GM20431 (cell line): ENCODE data around the gene TBL3.

Experiments
- in situ Hi-C: fragments of 300-500 bp; cut with MseI, MboI; formaldehyde crosslinking; loops from one replicate; pipeline ENCODE4 v1.15.0; 2020; ENCODE audit warnings: low sequenced_read_pairs; ENCODE audit not compliant: unreplicated experiment

TBL3 gene

DNA sequence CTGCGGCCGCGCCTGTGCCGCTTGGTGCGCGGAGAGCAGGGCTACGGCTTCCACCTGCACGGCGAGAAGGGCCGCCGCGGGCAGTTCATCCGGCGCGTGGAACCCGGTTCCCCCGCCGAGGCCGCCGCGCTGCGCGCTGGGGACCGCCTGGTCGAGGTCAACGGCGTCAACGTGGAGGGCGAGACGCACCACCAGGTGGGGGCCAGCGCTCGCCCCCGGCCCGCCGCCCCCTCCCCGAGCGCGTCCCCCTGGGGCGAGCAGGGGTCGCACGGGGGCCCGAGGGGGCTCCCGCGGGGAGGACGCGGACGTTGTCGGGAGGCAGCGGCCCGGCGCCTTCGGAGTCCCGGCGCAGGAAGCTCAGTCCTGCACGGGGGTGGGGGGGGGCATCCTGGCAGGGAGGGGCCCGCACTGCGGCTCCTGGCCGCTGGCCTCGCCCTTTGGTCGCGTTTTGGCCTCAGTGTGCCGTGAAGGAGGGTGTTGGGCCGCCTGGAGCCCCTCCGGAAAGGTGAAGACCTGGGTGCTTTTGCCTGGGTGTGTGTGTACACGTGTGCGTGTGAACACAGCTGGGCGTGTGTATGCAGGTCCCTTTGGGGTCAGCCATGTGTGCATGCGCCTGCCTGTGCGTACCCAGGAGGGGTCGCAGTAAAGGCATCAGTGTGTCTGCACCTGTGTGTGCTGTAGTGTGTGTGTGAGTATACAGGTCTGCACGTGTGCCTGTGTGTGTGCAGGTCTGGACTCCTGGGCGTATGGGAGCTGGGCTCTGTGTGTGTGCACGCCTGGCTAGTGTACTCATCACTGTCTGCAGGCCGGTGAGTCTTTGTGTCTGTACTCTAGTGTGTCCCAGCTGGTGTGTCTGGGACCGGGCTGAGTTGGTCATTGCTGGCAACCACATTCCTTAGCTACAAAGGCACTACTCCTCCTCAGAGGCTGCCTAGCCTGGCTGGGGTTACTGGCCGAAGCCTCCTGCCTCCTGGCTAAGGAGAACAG is 55.5 kb downstream of the TBL3 start:
- in situ Hi-C loops = loop anchor here (10.0 kb wide), 1 partner anchor 117 kb away; the partner anchor contains the start of gene RAB26

GRCh38 chr16:2028146-2028545 is 56.3 kb downstream of the TBL3 start:
- in situ Hi-C loops = loop anchor here (10.0 kb wide), 1 partner anchor 117 kb away; the partner anchor contains the start of gene RAB26

- in situ Hi-C loops = loop anchor here (10.0 kb wide), 1 partner anchor 116 kb away; the partner anchor contains the start of gene RAB26
Observed at GRCh38 chr16:2028620-2029220, 56.9 kb downstream of the TBL3 start.

DNA sequence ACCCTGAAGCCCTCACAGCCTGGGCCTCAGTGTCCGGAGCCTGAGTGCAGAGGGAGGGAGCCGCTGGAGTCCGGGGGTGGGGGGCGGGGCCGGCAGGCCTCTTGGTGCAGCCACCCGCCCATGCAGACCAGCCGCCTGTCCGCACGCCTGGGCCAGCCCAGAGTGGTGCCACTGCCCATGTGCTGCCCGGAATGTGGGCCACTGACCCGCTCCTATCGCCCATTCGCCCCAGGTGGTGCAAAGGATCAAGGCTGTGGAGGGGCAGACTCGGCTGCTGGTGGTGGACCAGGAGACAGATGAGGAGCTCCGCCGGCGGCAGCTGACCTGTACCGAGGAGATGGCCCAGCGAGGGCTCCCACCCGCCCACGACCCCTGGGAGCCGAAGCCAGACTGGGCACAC is 57.5 kb downstream of the TBL3 start:
- in situ Hi-C loops = loop anchor here (10.0 kb wide), 1 partner anchor 115 kb away; the partner anchor contains the start of gene RAB26

DNA sequence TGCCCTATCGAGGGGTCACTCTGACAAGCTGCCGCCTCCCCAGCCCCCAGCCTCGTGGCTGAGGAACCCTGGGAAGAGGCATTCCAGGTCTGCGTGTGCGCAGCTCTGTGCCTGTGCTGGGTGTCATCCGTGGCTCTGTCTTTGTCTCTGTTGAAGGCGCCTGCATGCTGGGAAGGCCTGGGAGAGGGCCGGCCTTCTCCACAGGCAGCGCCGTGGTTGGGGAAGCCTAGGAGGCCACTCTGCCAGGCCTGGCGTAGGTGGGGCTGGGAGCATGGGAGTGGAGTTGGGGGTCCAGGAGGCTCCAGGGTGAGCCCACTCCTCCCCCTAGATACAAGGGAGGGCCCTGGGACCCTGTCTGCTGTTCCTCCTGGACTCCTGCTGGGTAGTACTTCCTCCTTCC is 58.2 kb downstream of the TBL3 start:
- in situ Hi-C loops = no loop called here

GRCh38 chr16:2031081-2031577 is 59.3 kb downstream of the TBL3 start:
- in situ Hi-C loops = no loop called here
